ENCODE measurements around the gene FAM174C.

Gene FAM174C

DNA sequence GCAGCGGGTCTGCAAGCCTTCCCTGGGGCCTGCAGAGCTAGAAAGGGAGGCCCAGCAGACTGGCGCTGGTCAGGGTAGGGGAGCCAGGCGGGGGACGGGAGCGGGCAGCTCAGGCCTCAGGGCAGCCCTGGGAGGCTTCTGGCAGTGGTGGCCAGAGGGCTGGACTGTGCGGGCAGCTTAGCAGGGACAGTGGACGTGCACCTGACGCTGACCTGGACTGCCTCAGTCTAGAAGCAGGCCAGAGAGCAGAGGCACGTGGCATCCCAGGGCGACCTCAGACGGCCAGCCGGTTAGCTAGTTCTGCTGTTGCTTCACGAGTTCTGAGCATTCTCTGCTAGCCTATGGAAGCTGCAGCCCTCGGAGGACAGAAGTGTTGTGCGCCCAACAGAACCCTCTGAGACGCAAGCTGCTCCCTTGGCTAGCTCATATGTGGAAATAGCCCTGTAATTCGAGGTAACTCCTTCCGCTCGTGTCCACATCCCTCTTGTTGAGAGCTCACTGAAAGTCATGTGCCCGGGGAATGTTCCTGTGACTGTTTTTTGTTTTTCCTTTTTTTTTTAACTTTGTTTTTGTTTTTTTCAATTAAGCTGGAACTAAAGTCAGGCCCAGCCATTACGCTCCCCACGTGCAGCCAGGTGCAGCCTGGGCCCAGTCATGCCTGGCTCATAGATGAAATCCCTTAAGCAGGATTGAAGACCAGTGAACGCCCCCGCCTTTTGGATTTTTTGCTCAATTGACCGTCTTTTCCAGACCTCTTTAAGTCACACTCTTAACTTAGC, 1.9 kb upstream of the FAM174C start:
- no peak for DNase-seq (ENCODE audit: low read depth)

DNA sequence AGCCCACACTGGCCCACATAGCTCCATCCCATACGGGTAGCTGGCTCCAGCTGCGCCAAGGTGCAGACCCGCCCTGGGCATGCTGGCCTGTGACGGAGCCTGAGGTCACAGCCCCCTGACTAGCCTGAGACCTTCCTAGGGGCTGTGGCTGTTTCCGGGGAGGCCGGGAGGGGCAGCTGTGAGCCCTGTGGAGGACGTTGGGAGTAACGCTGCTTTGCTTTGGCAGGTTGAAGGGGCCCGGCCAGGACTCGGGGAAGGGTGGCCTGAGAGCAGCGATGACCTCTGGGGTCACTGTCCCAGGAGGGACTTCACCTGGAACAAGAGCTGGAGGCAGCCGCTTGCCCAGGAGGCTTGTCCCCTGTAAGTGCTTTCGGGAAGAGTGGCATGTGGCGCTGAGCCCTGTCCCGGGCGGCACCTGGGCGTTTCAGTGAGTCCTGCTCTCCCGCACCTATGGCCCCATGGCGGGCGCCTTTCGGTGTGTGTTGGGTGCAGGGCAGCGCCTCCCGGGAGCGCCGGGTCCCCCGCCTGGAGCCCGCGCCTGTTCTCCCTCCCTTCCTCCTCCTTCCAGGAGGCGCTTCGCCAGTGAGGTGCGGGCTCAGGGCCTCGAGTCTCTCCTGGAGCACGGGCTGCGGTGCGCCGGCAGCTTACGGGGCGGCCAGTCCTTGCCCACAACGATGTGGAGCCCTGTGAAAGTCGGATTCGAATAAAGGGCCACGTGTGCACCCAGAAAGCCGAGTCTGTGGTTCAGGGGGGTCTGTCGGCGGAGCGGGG, 1.1 kb upstream of the FAM174C start:
- DNase-seq (ENCODE audit: low read depth): no peak

DNA sequence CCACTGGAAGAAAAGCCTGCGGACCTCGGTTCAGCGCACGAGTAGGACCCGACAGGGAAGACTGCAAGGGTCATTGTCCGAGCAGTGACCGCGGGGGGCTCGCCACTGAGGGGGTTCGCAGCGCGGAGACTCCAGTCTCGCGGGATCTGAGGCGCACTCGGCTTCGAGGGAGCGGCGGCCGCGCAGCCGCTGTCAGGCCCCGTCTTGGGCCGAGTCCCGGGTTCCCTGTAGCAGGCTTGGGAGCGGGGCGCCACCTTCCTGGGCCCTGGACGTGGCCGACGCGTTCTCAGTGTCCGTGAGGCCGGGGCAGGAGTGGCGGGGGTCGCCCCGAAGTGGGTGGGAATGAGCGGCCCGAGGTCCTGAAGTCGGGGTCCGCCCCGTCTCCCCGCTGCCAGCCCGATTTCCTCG, 474 bp upstream of the FAM174C start:
- DNase-seq (ENCODE audit: low read depth): no peak

DNA sequence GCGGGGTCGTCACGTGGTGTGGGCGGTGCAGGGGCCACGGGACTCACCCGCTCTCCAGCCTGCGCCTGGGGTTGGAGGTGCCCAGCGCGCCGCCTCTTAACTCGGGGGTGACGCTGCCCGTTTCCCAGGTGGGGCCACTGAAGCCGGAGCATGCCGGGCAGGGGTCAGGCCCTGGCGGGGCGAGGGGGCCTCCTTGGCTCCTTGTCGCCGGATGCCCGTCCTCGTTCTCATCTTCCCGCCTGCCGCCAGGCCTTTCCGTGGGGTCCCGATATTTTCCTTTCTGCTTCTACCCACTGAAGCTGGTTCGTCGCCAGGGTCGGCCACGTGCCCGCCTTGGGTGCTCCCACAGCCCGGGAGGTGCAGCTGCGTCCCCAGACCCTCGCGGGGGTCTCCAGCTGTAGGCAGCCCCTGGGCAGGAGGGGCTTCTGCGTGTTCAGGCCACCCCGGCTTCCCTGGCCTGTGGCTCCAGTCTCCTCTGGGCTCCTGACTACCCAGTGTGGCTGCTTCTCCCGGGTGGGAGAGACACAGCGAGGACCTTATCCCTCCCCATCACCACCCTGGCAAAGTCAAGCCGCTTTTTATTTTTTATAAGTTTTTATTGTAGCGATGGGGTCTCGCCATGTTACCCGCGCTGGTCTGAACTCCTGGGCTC, 772 bp downstream of the FAM174C start:
- DNase-seq (ENCODE audit: low read depth): no peak

DNA sequence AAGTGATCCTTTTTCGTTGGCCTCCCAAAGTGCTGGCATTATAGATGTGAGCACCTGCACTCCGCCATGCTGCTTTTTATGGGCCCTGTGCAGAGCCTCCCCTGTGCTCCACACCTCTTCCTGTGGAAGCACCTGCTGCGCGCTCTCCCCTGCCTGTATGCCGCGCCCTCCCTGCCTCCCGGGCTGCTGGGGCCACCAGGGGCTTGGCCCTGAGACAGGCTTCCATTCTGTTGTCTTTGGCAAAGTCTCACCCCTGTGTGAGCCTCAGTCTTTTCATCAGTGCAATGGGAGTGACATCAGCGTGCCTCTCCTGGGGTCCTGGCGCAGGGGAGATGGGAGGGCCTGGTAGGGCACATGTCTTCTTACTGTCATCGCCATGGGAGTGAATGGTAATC, 1.3 kb downstream of the FAM174C start:
- DNase-seq (ENCODE audit: low read depth): no peak

DNA sequence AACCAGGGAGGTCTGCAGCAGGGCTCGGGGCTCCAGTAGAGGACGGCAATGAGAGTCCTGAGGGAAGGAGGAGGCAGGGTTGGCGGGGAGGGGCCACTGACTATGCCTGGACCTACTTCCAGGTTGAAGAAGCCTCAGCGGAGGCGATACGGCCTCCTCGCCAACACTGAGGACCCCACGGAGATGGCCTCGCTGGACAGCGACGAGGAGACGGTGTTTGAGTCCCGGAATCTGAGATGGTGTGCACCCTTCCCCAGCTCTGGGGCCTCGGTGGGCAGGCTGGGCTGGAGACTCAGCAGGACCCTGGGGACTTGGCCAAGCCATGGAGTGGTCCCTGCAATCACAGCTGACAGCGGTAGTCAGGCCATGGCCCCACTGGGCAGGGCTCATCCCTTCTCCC, 1.7 kb downstream of the FAM174C start:
- no peak for DNase-seq (ENCODE audit: low read depth)

DNA sequence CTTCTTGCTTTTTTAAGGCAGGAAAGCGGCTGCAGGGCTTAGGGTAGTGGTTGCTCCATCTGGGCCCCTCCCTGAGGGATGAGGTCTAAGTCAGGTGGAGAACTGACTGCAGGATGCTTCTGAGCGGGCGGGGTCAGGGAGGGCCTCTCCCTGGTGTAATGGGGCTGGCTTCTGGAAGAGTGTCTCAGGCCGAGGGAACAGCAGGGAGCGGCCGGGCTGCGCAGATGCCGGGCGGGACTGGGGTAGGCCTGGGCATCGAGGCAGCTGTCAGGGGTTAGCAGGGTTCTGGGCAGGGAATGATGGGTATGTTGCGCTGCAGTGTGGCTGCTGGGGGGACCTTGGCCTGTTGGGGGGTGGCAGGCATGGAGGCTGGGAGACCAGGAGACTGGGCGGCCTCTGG, 2.7 kb downstream of the FAM174C start:
- DNase-seq (ENCODE audit: low read depth): no peak

DNA sequence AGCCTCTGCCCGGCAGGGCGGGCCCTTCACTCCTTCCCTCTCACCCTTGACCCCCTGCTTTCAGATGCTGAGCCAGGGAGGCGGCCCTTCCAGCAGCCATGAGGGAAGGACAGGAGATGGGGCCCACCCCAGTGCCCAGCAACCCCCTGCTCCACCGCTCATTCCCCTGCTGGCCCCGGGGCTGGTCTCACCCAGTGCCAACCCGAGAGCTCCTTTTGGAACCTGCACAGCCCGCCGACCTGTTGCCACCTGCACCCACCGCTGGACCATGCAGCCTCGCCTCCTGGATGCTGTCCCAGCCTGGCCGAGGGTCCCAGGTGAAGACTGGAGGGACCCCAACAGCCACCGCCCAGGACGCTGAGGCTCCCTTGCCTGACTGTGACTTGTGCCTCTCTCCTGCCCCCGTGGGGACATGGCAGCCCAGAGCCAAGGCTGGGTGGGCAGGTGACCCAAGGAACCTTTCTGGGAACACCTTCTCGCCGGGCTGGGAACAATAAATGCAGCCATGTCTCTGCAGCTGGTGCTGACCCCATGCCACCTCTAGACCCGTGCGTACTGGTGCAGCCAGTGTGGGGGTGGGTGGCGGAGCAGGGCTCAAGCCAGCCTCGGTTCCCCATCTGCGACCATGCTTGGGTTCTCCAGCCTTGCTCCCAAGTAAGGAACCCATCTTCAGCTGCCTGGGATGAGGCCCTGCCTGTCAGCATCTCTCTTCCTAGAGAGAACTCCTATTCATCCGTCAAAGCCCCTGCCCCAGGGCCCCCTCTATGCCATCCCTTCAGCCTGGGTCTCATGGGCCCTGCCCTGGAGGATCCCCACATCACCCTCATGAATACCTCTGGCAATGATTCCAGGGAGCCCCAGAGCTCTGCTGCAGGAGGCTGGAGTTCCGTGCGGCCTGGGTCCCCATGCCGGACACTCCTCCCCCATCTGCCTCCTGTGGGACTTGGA, 3.7 kb downstream of the FAM174C start:
- DNase-seq (ENCODE audit: low read depth): no peak

DNA sequence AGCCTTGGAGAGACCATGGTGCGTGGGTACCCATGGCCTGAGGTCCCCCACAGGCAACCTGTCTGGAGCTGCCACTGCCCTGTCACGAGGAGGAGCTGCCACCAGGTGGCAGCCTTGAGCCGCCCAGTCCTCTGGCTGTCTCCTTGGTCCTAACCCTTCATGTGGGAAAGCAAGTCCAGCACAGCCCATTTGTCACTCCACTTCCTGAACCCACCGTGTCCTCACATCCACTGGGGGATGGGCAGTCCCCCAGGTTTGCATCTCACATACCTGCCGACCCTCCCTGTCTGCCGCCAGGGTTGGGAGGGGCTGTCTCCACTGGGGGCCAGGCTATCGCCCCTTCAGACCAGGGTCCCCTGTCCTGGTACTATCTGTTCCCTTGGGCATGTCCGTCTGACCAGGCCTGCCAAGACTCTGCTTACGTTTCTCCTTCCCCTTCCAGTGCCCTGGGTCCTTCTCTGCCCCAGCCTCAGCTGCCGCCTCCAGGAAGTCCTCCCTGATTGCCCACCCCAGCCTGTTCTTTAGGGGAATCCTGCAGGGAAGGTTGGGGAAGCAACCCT, 4.5 kb downstream of the FAM174C start:
- DNase-seq (ENCODE audit: low read depth): peak; percentile 83

DNA sequence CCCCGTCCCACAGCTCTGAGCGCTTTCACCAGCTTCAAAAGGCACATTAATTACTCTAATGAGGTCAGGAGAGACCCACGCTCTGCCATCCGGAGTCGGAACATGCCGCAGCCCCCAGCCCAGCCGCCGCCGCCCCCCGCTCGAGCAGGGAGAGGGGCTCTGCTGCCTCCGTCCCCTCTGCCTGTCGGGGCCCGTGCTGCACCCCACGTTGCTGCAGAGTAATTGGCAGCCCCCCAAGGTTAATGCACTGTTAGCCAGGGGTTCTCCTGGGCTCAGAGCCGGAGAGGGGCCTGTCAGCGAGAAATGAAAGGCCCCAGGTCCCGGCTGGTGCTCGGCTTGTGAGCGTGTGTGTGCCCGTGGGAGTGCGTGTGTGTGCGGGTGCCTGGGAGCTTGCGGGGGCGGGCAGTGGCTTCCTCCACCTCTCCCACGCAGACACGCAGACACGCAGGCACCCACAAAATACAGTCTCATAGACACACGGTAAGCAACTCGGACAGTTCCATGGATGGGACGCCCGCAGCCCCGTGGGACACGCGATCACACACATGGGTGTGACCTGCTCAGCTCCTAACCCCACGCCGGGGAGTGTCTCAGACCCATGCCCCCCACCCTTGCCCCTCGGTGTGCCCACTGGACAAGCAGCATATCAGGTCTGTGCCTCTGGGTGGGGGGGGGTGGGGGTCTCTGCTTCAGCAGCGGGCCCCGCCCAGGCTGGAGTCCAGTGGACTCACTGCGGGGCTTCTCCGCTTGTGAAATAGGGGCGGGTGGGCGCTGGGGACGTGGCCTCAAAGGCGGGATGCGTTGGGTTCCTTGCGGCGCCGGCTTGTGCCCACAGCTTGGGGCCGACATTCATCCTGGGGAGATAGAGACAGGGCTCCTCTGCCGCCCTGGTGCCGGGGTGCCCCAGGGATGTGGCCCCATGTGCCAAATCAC, 5.6 kb downstream of the FAM174C start:
- no peak for DNase-seq (ENCODE audit: low read depth)

DNA sequence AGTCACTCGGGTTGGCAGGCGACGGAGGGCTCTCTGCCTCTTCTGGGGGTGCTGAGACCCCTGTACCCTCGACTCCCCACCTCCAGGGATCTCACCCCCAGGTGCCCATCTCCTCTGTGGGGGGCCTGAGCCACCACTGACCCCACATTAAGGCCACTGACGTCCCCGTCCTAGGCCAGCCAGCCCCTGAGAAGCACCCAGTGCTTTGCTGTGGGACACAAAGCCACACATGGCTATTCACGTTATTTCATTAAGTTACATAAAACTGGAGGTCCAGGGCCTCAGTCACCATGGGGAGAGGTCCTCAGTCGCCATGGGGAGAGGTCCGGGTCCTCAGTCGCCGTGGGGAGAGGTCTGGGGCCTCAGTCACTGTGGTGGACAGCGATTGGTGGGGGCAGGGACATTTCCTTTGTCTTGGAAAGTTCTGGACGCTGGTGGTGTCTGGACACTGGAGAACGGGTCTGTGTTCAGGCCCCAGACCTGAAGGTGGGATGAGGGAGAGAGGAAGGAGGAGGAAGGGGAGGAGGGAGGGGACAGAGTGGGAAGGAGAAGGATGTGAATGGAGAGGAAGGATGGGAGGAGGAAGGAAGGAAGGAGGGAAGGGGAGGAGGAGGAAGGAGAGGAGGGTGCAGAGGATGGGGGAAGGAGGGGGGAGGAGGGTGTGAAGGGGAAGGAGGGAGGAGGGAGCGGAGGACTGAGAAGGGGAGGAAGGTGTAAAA, 6.4 kb downstream of the FAM174C start:
- DNase-seq (ENCODE audit: low read depth): no peak

DNA sequence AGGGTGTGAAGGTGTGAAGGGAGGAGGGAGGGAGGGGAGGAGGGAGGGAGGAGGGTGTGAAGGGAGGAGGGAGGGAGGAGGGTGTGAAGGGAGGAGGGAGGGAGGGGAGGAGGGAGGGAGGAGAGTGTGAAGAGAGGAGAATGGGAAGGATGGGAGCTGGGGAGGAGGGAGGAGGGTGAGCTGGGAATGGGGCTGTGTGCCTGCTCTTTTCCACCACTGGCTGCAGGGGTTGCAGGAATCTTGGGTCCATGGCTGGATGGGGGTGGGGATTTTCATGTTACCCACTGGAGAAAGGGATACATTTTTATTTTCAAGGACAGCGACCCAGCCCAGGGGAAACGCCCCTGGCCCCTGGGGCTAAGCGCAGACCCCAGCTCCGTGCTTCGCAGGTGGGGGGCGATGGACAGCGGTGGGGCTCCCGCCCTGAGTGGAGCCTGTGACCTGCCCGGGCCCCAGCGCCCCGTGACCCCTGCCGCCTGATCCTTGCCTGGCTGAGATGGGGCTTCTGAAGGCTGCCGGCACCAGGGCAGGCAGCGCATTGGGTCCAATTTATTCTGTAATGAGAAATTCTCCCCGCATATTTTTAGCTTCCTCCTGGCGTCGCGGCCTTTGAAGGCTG, 7.4 kb downstream of the FAM174C start:
- DNase-seq (ENCODE audit: low read depth): peak; percentile 45

DNA sequence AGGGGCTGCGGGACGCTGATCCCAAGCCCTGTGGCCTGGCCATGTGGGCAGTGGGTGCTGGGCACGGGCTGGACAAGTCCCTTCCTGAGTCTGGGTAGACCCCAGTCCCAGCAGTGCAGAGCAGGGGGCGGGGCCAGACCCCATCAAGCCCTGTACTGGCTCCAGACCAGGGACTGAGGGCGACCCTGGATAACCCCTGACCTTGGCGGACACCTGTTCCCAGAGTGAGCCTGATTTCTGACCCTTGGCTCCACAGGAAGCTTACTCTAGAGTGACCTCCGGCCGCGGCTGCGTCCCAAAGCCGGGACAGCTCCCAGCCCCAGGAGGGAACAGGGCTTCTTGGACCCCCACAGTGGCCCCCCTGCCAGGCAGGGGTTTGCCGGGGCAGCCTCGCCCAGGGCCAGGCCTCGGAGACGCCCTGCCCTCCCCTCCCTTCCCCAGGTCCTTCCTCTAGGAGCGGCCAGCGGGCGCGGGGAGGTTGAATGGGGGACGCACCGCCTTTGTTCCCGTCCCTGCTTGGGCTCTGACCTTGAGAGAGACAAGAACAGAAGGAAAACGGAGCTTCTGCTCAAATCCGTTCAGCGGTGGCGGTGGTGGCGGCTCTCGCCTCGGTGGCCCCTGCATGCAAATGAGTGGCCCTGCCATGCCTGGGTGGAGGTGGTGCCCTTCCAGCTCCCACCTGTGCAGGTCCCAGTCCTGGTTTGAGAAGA, 8.0 kb downstream of the FAM174C start:
- DNase-seq (ENCODE audit: low read depth): no peak

DNA sequence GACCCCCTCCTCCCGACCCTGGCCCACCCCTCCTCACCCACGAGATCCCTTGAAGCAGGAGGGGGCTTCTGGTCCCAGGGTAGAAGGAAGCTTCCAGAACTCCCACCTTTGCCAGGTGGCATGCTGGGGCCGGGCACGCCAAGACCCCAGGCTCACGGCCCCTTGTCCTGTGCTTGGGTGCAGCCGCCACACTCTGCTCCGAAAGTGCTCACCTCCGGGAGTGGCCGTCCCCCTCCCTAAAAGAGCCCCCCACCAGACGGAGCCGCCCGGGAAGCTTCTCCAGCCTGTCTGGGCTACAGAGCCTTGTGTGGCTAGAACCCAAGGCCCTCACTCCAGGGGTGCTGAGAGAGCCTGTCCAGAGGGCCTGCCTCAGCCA, 8.6 kb downstream of the FAM174C start:
- DNase-seq (ENCODE audit: low read depth): no peak

DNA sequence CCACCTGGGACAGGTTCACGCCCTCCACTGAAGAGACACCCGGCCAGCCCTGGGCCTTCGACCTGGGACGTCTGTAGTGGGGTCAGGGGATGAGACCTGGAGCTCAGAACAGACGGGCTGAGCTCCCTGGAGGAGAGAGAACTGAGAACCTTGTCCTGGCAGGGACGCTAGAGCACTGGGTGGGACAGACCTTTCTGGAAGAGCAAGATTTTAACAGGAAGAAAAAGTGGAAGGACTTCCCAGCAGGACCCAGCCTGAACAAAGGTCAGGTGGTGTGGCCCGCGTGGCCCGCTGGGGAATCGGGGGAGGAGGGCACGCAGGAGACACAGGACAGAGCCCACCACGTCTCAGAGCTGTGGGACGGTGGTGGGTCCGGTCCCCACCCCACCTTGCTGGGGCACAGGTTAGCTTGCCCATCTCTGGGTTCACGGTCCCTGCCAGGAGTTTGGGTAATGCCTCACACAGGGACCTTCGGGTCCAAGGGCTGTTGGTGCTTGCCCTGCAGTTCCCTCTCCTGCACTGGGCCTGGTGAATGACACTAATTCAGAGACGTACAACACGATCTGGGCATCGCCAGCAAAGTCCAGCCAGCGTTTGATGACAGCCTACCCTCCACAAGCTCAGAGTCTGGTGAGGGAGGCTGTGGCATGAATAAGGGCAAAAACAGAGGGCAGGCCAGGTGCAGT, 9.1 kb downstream of the FAM174C start:
- no peak for DNase-seq (ENCODE audit: low read depth)

DNA sequence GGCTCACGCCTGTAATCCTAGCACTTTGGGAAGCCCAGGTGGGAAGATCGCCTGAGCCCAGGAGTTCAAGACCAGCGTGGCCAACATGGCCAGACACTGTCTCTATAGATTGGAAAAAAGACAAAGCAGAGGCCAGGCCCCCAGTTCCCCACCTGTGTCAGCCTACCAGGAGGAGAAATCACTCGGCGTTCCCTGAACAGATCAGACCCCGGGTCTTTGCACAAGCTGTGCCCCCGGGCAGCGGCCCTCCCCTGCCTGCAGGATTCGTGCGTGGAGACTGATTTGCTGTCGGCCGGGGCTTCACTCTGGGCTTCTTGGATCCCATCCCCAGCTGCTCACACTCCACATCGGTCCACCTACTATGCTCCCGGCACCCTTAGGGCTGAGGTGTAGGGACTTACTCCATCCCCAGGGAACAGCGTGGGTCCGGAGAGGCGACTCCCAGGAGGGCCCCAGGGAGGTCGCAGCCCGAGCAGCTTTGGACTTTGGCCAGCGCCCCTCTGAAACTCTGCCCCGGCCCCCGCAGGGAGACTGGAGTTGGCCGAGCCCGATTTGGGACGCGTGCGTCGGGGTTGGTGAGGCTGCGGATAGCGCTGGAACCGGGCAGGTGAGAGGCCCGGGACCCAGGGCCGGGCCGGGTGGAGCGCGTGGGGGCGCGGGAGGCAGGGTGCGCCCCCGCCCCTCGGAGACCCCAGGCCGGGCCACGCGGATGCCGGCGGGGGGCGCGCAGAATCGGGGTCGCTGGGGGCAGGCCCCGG, 9.8 kb downstream of the FAM174C start:
- no peak for DNase-seq (ENCODE audit: low read depth)

DNA sequence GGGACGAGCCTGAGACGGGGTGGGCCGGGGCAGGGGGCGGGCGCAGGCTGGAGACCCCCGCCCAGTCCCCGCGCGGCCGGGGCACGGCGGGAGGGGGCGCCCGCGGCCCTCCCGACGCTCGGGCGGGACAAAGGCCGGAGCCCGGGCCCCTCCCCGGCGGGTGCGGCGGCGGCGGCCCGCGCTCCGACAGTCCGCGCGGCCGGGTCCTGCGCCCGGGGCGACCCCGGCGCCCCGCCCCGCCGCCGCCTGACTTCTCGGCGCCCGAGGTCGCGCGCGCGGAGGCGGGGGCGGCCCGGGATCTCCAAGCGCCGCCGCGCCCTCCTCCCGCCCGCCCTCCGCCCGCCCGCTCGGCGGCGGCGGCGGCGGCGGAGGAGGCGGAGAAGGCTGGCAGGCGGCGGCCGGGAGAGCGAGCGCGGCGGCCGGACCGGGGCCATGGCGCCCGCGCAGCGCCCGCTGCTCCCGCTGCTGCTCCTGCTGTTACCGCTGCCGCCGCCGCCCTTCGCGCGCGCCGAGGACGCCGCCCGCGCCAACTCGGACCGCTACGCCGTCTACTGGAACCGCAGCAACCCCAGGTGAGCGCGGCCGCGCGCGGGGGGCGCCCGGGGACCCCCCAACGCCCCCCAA, 10.5 kb downstream of the FAM174C start, which contains the start of gene EFNA2:
TSS of gene EFNA2 (plus strand) at position 137 of the 624 bp plus-strand sequence. CDS start at position 433, 296 bp downstream.
- no peak for DNase-seq (ENCODE audit: low read depth)

All from ELR (cell line).